ENCODE data around the gene SS18L1. TPM values are rescaled to one million over a fixed set of nuclear protein-coding genes. Genes with fewer than 3 reads are reported as not detected.

Gene SS18L1
- total and polyA plus RNA-seq, 2 experiments from 2014 or later = 2.1 to 13.0 TPM

DNA sequence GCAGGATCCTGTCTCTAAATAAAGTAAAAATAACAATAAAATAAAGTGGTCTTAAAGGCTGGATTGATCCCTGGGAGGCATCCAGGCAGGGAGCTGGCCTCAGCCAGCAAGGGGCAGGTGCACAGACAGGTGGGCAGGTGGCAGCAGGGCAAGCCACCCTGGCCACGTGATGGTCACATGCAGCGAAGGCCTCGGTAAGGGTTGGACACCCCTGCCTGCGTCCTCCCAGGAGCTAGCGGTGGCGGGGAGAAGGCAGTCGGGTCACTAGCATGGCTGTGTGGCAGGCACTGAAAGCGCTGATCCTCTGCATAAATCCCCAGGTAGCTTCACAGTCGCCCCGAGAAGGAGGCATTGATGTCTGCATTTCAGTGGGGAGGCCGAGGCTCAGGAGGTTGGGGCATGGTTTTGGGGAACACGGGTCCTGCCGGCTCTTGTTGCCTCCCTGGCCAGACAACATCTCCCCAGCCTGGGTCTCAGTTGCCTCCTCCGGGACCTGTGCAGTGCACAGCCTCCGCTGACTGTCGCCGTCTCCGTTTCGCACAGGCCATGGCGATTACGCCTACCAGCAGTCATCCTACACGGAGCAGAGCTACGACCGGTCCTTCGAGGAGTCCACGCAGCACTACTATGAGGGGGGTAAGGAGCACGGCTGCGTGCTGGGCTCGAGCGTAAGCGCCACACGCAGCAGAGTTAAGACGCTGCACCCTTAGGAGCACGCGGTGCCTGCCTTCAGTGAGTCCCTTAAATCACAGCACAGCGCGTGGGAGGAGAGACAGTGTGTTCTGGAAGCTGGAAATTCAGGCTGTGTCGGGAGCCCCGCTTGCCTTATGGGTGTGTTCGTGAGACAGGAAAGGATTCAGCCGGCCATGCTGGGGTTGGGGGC is 21.6 kb downstream of the SS18L1 start:
- no peaks in the 10 kb centered on the region for H3K9me2 ChIP-seq (replicated peaks; ENCODE audit: insufficient read depth)
- no peaks in the 10 kb centered on the region for H3K4me1 ChIP-seq (ENCODE audit: insufficient read depth)
- no peaks in the 10 kb centered on the region for H3K79me2 ChIP-seq
- TF ChIP-seq, protein P1, sequence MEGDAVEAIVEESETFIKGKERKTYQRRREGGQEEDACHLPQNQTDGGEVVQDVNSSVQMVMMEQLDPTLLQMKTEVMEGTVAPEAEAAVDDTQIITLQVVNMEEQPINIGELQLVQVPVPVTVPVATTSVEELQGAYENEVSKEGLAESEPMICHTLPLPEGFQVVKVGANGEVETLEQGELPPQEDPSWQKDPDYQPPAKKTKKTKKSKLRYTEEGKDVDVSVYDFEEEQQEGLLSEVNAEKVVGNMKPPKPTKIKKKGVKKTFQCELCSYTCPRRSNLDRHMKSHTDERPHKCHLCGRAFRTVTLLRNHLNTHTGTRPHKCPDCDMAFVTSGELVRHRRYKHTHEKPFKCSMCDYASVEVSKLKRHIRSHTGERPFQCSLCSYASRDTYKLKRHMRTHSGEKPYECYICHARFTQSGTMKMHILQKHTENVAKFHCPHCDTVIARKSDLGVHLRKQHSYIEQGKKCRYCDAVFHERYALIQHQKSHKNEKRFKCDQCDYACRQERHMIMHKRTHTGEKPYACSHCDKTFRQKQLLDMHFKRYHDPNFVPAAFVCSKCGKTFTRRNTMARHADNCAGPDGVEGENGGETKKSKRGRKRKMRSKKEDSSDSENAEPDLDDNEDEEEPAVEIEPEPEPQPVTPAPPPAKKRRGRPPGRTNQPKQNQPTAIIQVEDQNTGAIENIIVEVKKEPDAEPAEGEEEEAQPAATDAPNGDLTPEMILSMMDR (IDR thresholded peaks at IDR 0.05; ENCODE audit: poor library complexity) = no peak
- no peak for TF ChIP-seq EZH2phosphoT487 (IDR thresholded peaks at IDR 0.05; ENCODE audit: low read depth, severe bottlenecking, unreplicated experiment)
- no peak for TF ChIP-seq EZH2 (IDR thresholded peaks at IDR 0.05; ENCODE audit: borderline replicate concordance)
- H3K27ac ChIP-seq = no peak overlapping the region
- WGBS (ENCODE audit: low lambda C conversion rate, missing lambda C conversion rate) = 97% methylated on average over 40 of the region's 41 CpGs
- H2AFZ ChIP-seq = no peak overlapping the region
- no peaks in the 10 kb centered on the region for H3K9me3 ChIP-seq (ENCODE audit: low read depth)
- no peaks in the 10 kb centered on the region for H3K36me3 ChIP-seq (replicated peaks; ENCODE audit: insufficient read depth, low read depth)
- no peak for DNase-seq (ENCODE audit: low spot score)
- no peaks in the 10 kb centered on the region for H3K27me3 ChIP-seq
- no peak overlapping the region for H3K4me3 ChIP-seq
- no peaks in the 10 kb centered on the region for H4K20me1 ChIP-seq (ENCODE audit: insufficient read depth, poor library complexity, severe bottlenecking)
- H3K4me2 ChIP-seq = no peak overlapping the region

DNA sequence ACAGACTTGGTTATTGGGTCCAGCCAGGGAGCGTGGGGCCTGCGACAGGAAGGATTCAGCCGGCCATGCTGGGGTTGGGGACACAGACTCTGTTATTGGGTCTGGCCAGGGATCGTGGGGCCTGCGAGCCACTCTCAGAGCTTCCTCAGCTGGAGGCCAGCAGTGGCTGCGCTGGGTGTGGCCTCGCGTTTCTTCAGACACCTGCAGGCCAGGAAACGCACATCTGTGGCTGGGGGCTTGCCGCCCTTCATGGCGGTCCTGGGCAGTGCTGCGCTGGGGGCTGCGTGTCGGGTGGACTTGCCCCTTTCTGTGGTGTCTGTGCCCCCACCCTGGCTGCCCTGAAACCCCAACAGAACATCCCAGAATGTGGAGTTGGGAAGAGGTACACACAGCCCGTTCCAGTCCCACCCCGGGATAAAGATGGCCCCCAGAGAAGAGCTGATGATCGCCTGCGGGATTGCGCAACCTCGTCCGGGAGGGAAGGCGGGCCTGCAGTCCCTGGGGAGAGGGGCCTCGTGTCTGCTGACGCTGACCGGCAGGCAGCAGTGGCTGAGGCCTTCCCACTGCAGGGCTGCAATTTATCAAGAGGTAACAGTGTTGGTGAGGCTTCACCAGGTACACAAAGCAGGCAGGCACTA is 22.3 kb downstream of the SS18L1 start:
- H3K27me3 ChIP-seq = no peaks in the 10 kb centered on the region
- 93% methylated on average over 25 of the region's 25 CpGs for WGBS (ENCODE audit: low lambda C conversion rate, missing lambda C conversion rate)
- no peak overlapping the region for H3K4me2 ChIP-seq
- H3K79me2 ChIP-seq = no peaks in the 10 kb centered on the region
- no peaks in the 10 kb centered on the region for H4K20me1 ChIP-seq (ENCODE audit: insufficient read depth, poor library complexity, severe bottlenecking)
- TF ChIP-seq EZH2phosphoT487 (IDR thresholded peaks at IDR 0.05; ENCODE audit: low read depth, severe bottlenecking, unreplicated experiment) = no peak
- TF ChIP-seq EZH2 (IDR thresholded peaks at IDR 0.05; ENCODE audit: borderline replicate concordance) = no peak
- TF ChIP-seq, protein P1 (IDR thresholded peaks at IDR 0.05; ENCODE audit: poor library complexity) = no peak
- DNase-seq (ENCODE audit: low spot score) = no peak
- H2AFZ ChIP-seq = no peak overlapping the region
- H3K4me3 ChIP-seq = no peak overlapping the region
- H3K9me2 ChIP-seq (replicated peaks; ENCODE audit: insufficient read depth) = no peaks in the 10 kb centered on the region
- H3K27ac ChIP-seq = no peak overlapping the region
- H3K9me3 ChIP-seq (ENCODE audit: low read depth) = no peaks in the 10 kb centered on the region
- H3K4me1 ChIP-seq (ENCODE audit: insufficient read depth) = no peaks in the 10 kb centered on the region
- no peaks in the 10 kb centered on the region for H3K36me3 ChIP-seq (replicated peaks; ENCODE audit: insufficient read depth, low read depth)

DNA sequence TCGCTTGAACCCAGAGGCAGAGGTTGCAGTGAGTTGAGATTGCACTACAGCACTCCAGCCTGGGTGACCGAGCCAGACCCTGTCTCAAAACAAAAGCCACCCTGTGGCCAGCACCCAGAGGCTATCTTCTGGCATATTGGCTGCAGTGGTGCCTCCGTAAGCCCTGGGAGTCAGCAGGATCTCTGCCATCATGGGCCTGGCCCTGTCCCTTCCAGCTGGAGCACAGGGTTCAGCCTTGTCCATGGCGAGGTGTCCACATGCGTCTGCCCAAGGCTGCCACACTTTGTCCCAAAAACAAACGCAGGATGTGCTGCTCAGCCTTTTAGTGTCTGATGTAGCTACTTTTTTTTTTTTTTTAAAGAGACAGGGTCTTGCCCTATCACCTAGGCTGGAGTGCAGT is 23.9 kb downstream of the SS18L1 start:
- Histone ChIP-seq H3K27me3 (no peaks in the 10 kb centered on the region), H3K36me3 (replicated peaks; ENCODE audit: insufficient read depth, low read depth) (no peaks in the 10 kb centered on the region), H3K79me2 (no peaks in the 10 kb centered on the region), H3K4me1 (ENCODE audit: insufficient read depth) (no peaks in the 10 kb centered on the region), H3K9me3 (ENCODE audit: low read depth) (no peaks in the 10 kb centered on the region), H3K27ac (no peak overlapping the region), H3K4me2 (no peak overlapping the region), H3K9me2 (replicated peaks; ENCODE audit: insufficient read depth) (no peaks in the 10 kb centered on the region), H2AFZ (no peak overlapping the region), H3K4me3 (no peak overlapping the region), H4K20me1 (ENCODE audit: insufficient read depth, poor library complexity, severe bottlenecking) (no peaks in the 10 kb centered on the region)
- TF ChIP-seq EZH2phosphoT487 (IDR thresholded peaks at IDR 0.05; ENCODE audit: low read depth, severe bottlenecking, unreplicated experiment) (no peak), EZH2 (IDR thresholded peaks at IDR 0.05; ENCODE audit: borderline replicate concordance) (no peak)
- TF ChIP-seq, protein P1 (IDR thresholded peaks at IDR 0.05; ENCODE audit: poor library complexity) = no peak
- 87% methylated on average over 6 of the region's 6 CpGs for WGBS (ENCODE audit: low lambda C conversion rate, missing lambda C conversion rate)
- no peak for DNase-seq (ENCODE audit: low spot score)
